LoVo (cell line): ENCODE measurements around the gene SNX7.

Source experiments
- DNase-seq: peaks from one replicate; pipeline ENCODE4 v3.0.0-alpha.2; 2016; ENCODE audit warnings: low spot score

The SNX7 gene

GRCh38 chr1:98766255-98766654 is 104.7 kb downstream of the SNX7 start:
- no peak for DNase-seq

- DNase-seq: no peak
Observed at GRCh38 chr1:98769162-98769561, 107.6 kb downstream of the SNX7 start.

GRCh38 chr1:98781906-98782305 is 120.4 kb downstream of the SNX7 start:
- DNase-seq: no peak

GRCh38 chr1:98783821-98784220 is 122.3 kb downstream of the SNX7 start:
- DNase-seq: no peak

GRCh38 chr1:98791498-98791897 is 130.0 kb downstream of the SNX7 start:
- DNase-seq: no peak

- no peak for DNase-seq
Observed at GRCh38 chr1:98792123-98792522, 130.6 kb downstream of the SNX7 start.

GRCh38 chr1:98793136-98793535 is 131.6 kb downstream of the SNX7 start:
- no peak for DNase-seq

GRCh38 chr1:98794196-98794886 is 132.8 kb downstream of the SNX7 start:
- peak; percentile 60 for DNase-seq

- no peak for DNase-seq
Observed at GRCh38 chr1:98796049-98796448, 134.5 kb downstream of the SNX7 start.

- DNase-seq: no peak
Observed at GRCh38 chr1:98797506-98797905, 136.0 kb downstream of the SNX7 start.
